Measurements from ENCODE around the gene RILPL2.

DNA sequence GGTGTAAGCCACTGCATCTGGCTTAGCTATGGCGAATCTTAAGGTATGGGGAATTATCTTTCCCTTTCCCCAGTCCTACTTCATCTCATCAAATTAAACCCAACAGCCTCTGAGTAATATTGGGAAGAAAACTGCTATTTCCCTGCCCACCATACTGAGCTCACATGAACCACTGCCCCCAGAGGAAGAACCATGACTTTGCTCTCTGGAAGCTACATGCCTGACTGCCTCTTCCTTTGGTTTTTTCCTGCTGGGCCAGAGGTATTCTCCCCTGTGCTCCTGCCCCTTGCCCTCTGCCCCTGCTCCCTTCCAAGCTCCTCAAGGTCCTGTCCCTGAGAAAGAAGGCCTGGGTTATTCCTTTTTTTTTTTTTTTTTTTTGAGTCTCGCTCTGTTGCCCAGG is 15.2 kb downstream of the RILPL2 start:
- TF ChIP-seq, protein P1, sequence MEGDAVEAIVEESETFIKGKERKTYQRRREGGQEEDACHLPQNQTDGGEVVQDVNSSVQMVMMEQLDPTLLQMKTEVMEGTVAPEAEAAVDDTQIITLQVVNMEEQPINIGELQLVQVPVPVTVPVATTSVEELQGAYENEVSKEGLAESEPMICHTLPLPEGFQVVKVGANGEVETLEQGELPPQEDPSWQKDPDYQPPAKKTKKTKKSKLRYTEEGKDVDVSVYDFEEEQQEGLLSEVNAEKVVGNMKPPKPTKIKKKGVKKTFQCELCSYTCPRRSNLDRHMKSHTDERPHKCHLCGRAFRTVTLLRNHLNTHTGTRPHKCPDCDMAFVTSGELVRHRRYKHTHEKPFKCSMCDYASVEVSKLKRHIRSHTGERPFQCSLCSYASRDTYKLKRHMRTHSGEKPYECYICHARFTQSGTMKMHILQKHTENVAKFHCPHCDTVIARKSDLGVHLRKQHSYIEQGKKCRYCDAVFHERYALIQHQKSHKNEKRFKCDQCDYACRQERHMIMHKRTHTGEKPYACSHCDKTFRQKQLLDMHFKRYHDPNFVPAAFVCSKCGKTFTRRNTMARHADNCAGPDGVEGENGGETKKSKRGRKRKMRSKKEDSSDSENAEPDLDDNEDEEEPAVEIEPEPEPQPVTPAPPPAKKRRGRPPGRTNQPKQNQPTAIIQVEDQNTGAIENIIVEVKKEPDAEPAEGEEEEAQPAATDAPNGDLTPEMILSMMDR (IDR thresholded peaks at IDR 0.05), result no peak
- no peak for TF ChIP-seq POLR2A (IDR thresholded peaks at IDR 0.05)
